ENCODE data around the gene CTDSPL.
"Not testable (repeated sequence)": the region's sequence is repeated elsewhere in the genome, so short reads cannot be mapped to it uniquely, and the experiment has no call there.

CTDSPL gene

GRCh38 chr3:37987751-37988179 lies 126.1 kb downstream of the CTDSPL start:
- no peak for DNase-seq (ENCODE audit: low spot score)
- TF ChIP-seq, protein P1, sequence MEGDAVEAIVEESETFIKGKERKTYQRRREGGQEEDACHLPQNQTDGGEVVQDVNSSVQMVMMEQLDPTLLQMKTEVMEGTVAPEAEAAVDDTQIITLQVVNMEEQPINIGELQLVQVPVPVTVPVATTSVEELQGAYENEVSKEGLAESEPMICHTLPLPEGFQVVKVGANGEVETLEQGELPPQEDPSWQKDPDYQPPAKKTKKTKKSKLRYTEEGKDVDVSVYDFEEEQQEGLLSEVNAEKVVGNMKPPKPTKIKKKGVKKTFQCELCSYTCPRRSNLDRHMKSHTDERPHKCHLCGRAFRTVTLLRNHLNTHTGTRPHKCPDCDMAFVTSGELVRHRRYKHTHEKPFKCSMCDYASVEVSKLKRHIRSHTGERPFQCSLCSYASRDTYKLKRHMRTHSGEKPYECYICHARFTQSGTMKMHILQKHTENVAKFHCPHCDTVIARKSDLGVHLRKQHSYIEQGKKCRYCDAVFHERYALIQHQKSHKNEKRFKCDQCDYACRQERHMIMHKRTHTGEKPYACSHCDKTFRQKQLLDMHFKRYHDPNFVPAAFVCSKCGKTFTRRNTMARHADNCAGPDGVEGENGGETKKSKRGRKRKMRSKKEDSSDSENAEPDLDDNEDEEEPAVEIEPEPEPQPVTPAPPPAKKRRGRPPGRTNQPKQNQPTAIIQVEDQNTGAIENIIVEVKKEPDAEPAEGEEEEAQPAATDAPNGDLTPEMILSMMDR (IDR thresholded peaks at IDR 0.05; ENCODE audit: borderline replicate concordance, control extremely low read depth, extremely low read depth, insufficient read depth, missing control alignments), result no peak
- in situ Hi-C loops (cut with MboI; ENCODE audit: low sequenced_read_pairs, unreplicated experiment), result no loop called here

GRCh38 chr3:37988376-37988775 lies 126.7 kb downstream of the CTDSPL start:
- in situ Hi-C loops (cut with MboI; ENCODE audit: low sequenced_read_pairs, unreplicated experiment); DNase-seq (ENCODE audit: low spot score): not testable (repeated sequence)

DNA sequence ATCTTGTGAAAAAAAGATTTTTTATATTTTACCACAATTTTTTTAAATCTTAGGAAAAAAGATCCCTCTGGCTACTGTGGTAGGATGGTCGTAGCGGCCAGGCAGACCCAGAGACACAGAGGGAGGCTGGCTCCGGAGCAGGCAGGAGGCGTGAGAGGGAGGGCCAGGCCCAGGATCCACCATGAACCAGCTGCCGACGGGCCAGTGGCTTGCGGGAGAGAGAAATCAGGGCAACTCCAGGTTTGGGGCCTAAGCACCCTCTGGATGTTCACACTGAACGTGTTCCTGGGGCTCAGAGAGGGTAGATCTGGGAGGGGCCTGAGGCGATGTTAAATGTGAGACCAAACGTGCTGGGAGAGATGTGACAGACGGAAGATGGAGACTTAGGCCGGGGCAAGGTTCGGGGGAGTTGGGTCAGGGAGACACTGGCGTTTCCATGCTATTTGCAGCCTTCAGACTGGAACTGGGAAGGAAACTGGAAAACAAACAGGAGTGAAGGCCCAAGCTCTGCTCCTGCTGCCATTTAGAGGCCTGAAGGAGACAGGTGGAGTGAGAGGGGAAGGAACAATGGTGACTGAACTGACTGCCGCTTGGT lies 127.3 kb downstream of the CTDSPL start:
- in situ Hi-C loops (cut with MboI; ENCODE audit: low sequenced_read_pairs, unreplicated experiment), result no loop called here
- DNase-seq (ENCODE audit: low spot score), result no peak
- TF ChIP-seq, protein P1 (IDR thresholded peaks at IDR 0.05; ENCODE audit: borderline replicate concordance, control extremely low read depth, extremely low read depth, insufficient read depth, missing control alignments), result no peak

GRCh38 chr3:37989821-37990480 lies 128.3 kb downstream of the CTDSPL start:
- in situ Hi-C loops (cut with MboI; ENCODE audit: low sequenced_read_pairs, unreplicated experiment), result no loop called here
- no peak for DNase-seq (ENCODE audit: low spot score)
- TF ChIP-seq, protein P1 (IDR thresholded peaks at IDR 0.05; ENCODE audit: borderline replicate concordance, control extremely low read depth, extremely low read depth, insufficient read depth, missing control alignments), result no peak

DNA sequence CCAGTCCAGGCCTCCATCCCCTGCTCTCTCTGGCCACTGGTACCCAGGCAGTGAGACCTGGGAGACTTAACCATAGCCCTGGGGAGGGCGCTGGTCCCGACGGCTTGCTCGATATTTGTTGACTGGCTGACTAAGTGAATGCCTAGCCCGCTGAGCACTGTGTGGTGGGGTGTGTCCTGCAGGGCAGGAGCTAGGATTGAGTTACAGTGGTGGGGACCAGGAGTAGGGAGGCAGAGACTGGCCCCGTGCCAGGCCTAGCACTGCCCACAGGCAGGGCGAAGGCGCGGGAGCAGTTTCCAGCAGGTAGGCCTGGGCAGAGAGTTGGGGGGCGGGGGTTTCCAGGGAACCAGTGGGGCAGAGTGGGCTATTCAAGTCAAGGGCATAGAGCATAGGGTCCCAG lies 128.8 kb downstream of the CTDSPL start, which contains the start of gene VILL:
TSS of gene VILL (plus strand) at position 260 of the 400 bp plus-strand sequence. CDS start 2,887 bp downstream, outside the sequence.
- DNase-seq (ENCODE audit: low spot score), result no peak
- TF ChIP-seq, protein P1 (IDR thresholded peaks at IDR 0.05; ENCODE audit: borderline replicate concordance, control extremely low read depth, extremely low read depth, insufficient read depth, missing control alignments), result no peak

DNA sequence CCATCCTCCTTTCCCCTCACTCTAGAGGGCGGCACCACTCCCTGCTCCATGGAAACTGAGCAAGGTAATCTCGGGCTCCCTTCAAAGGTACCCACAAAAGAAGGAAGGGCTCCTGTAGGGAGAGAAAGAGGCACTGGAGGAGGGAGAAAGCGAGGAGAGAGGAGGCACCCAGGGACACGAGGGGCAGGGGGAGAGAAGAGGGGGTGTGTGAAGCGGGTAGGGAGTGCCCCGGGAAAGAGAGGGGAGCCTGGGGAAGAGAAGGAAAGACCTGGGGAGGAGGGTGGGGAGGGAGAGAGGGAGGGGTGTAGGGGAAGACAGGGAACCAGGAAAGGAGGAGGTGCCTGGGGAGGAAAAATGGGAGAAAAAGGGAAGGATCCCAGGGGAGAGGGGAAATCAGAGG lies 129.4 kb downstream of the CTDSPL start:
- in situ Hi-C loops (cut with MboI; ENCODE audit: low sequenced_read_pairs, unreplicated experiment), result no loop called here
- no peak for DNase-seq (ENCODE audit: low spot score)
- TF ChIP-seq, protein P1 (IDR thresholded peaks at IDR 0.05; ENCODE audit: borderline replicate concordance, control extremely low read depth, extremely low read depth, insufficient read depth, missing control alignments), result no peak

More for the DNA sequence above, 128.8 kb downstream of the CTDSPL start, which contains the start of gene VILL:
- in situ Hi-C loops (cut with MboI; ENCODE audit: low sequenced_read_pairs, unreplicated experiment), result no loop called here

- TF ChIP-seq, protein P1 (IDR thresholded peaks at IDR 0.05; ENCODE audit: borderline replicate concordance, control extremely low read depth, extremely low read depth, insufficient read depth, missing control alignments), result no peak
- DNase-seq (ENCODE audit: low spot score), result no peak
- in situ Hi-C loops (cut with MboI; ENCODE audit: low sequenced_read_pairs, unreplicated experiment), result no loop called here
Observed at GRCh38 chr3:37991823-37992222, 130.1 kb downstream of the CTDSPL start.

Measured in GM13976 (cell line).